H9 (cell line): ENCODE data around the gene SLC37A4. TPM values are rescaled to one million over a fixed set of nuclear protein-coding genes. Genes with fewer than 3 reads are reported as not detected.

ENCODE experiments used
- DNase-seq: peaks from one replicate; pipeline ENCODE4 v3.0.0-alpha.2; 2017
- H2AFZ ChIP-seq: one replicate; pipeline ENCODE4 v1.6.1; 2013; ENCODE audit warnings: mild to moderate bottlenecking, low read length, control low read depth, moderate library complexity
- H2AK5ac ChIP-seq: 2 replicates; pipeline ENCODE4 v1.6.1; 2013; ENCODE audit warnings: low read length, control low read depth, mixed read lengths; ENCODE audit not compliant: insufficient read length
- H2BK120ac ChIP-seq: one replicate; pipeline ENCODE4 v1.6.1; 2013; ENCODE audit warnings: low read depth, mild to moderate bottlenecking, low read length, control low read depth, inconsistent platforms; ENCODE audit not compliant: poor library complexity, severe bottlenecking
- H2BK12ac ChIP-seq: 2 replicates; pipeline ENCODE4 v1.6.1; 2013; ENCODE audit warnings: low read length, control low read depth, mixed read lengths, low read depth; ENCODE audit not compliant: insufficient read length
- H2BK15ac ChIP-seq: 2 replicates; pipeline ENCODE4 v1.6.1; 2013; ENCODE audit warnings: low read depth, low read length, control low read depth
- H2BK20ac ChIP-seq: one replicate; pipeline ENCODE4 v1.6.1; 2013; ENCODE audit warnings: low read depth, mild to moderate bottlenecking, low read length, control low read depth, inconsistent platforms; ENCODE audit not compliant: poor library complexity, severe bottlenecking
- H2BK5ac ChIP-seq: 2 replicates; pipeline ENCODE4 v1.6.1; 2013; ENCODE audit warnings: low read length, control low read depth, mixed read lengths; ENCODE audit not compliant: insufficient read length
- H3K14ac ChIP-seq: 2 replicates; pipeline ENCODE4 v1.6.1; 2013; ENCODE audit warnings: low read length, control low read depth; ENCODE audit not compliant: insufficient read depth
- H3K18ac ChIP-seq: 2 replicates; pipeline ENCODE4 v1.6.1; 2013; ENCODE audit warnings: low read depth, mild to moderate bottlenecking, mixed read lengths, low read length, control low read depth; ENCODE audit not compliant: insufficient read length
- H3K23ac ChIP-seq: 2 replicates; pipeline ENCODE4 v1.6.1; 2013; ENCODE audit warnings: low read length, control low read depth, mixed read lengths, low read depth; ENCODE audit not compliant: insufficient read length
- H3K23me2 ChIP-seq: 2 replicates; pipeline ENCODE4 v1.6.1; 2013; ENCODE audit warnings: low read depth, mild to moderate bottlenecking, mixed read lengths, low read length, control low read depth; ENCODE audit not compliant: insufficient read length, poor library complexity, severe bottlenecking
- H3K27ac ChIP-seq: 2 replicates; pipeline ENCODE4 v1.5.1; 2013; ENCODE audit warnings: low read length, control low read depth, mixed read lengths, low read depth; ENCODE audit not compliant: insufficient read length
- H3K27me3 ChIP-seq: 2 replicates; pipeline ENCODE4 v1.6.1; 2013; ENCODE audit warnings: low read length, control low read depth, inconsistent platforms; ENCODE audit not compliant: insufficient read depth
- H3K4ac ChIP-seq: 2 replicates; pipeline ENCODE4 v1.6.1; 2013; ENCODE audit warnings: low read depth, mild to moderate bottlenecking, control low read depth, inconsistent platforms, low read length, moderate library complexity
- H3K4me1 ChIP-seq: 2 replicates; pipeline ENCODE4 v1.6.1; 2013; ENCODE audit warnings: low read length, control low read depth, inconsistent platforms; ENCODE audit not compliant: insufficient read depth
- H3K4me2 ChIP-seq: 2 replicates; pipeline ENCODE4 v1.6.1; 2013; ENCODE audit warnings: low read length, control low read depth, mixed read lengths; ENCODE audit not compliant: insufficient read length, insufficient read depth
- H3K56ac ChIP-seq: 2 replicates; pipeline ENCODE4 v1.6.1; 2013; ENCODE audit warnings: low read depth, mild to moderate bottlenecking, mixed read lengths, low read length, control low read depth; ENCODE audit not compliant: insufficient read length
- H3K79me1 ChIP-seq: 2 replicates; pipeline ENCODE4 v1.6.1; 2013; ENCODE audit warnings: low read depth, mild to moderate bottlenecking, moderate library complexity, low read length, control low read depth, inconsistent platforms; ENCODE audit not compliant: insufficient read depth, poor library complexity, severe bottlenecking
- H3K79me2 ChIP-seq: 2 replicates; pipeline ENCODE4 v1.6.1; 2013; ENCODE audit warnings: low read length, control low read depth, inconsistent platforms; ENCODE audit not compliant: insufficient read depth
- H3K9ac ChIP-seq: 2 replicates; pipeline ENCODE4 v1.6.1; 2013; ENCODE audit warnings: low read length, control low read depth, mixed read lengths; ENCODE audit not compliant: insufficient read length; ENCODE audit errors: extremely low read depth
- H3K9me3 ChIP-seq: one replicate; pipeline ENCODE4 v1.6.1; 2013; ENCODE audit warnings: low read depth, low read length, inconsistent platforms; ENCODE audit not compliant: control insufficient read depth
- H3T11ph ChIP-seq: one replicate; pipeline ENCODE4 v1.6.1; 2013; ENCODE audit warnings: mild to moderate bottlenecking, low read length, control low read depth, inconsistent platforms
- H4K20me1 ChIP-seq: one replicate; pipeline ENCODE4 v1.6.1; 2013; ENCODE audit not compliant: control insufficient read depth, insufficient read length, insufficient read depth
- H4K5ac ChIP-seq: 2 replicates; pipeline ENCODE4 v1.6.1; 2013; ENCODE audit warnings: low read depth, mild to moderate bottlenecking, mixed read lengths, low read length, control low read depth; ENCODE audit not compliant: insufficient read length
- H4K8ac ChIP-seq: replicated peaks from 2 replicates; pipeline ENCODE4 v1.6.1; 2013; ENCODE audit warnings: low read length, control low read depth, mixed read lengths, low read depth; ENCODE audit not compliant: insufficient read length
- H4K91ac ChIP-seq: 2 replicates; pipeline ENCODE4 v1.6.1; 2013; ENCODE audit warnings: low read depth, mild to moderate bottlenecking, moderate library complexity, mixed read lengths, low read length, control low read depth; ENCODE audit not compliant: insufficient read length
- H3K27ac Mint-ChIP-seq, 3 experiments: 2 replicates in 2 of 3; 3 replicates in 1 of 3; pipeline ENCODE4 v1.8.0; 2020 to 2021; ENCODE audit warnings: mixed read lengths in 3 of 3, mild to moderate bottlenecking in 1 of 3, moderate library complexity in 1 of 3
- H3K27me3 Mint-ChIP-seq: 2 replicates; pipeline ENCODE4 v1.8.0; 2021; ENCODE audit warnings: low read depth, mild to moderate bottlenecking, moderate library complexity, mixed read lengths
- H3K36me3 Mint-ChIP-seq, 3 experiments: 2 replicates in 2 of 3; 3 replicates in 1 of 3; pipeline ENCODE4 v1.8.0; 2020 to 2021; ENCODE audit warnings: low read depth in 3 of 3, mixed read lengths in 3 of 3; ENCODE audit not compliant: insufficient read depth in 1 of 3
- H3K4me1 Mint-ChIP-seq, 2 experiments: 2 replicates each; pipeline ENCODE4 v1.8.0; 2020; ENCODE audit warnings: mixed read lengths in 2 of 2
- H3K4me3 Mint-ChIP-seq, 2 experiments: 2 replicates in 1 of 2; 3 replicates in 1 of 2; pipeline ENCODE4 v1.8.0; 2020 to 2021; ENCODE audit warnings: mild to moderate bottlenecking in 2 of 2, mixed read lengths in 2 of 2, moderate library complexity in 1 of 2
- H3K9me3 Mint-ChIP-seq, 2 experiments: 2 replicates in 1 of 2; 3 replicates in 1 of 2; pipeline ENCODE4 v1.8.0; 2020; ENCODE audit warnings: mild to moderate bottlenecking in 2 of 2, mixed read lengths in 2 of 2, moderate library complexity in 1 of 2
- CTCF ChIP-seq: fragments of 200-600 bp; sonication (generic); conservative IDR thresholded peaks from 3 replicates; pipeline ENCODE4 v1.8.0; 2021; ENCODE audit warnings: antibody characterized with exemption, mild to moderate bottlenecking
- WGBS: extraction: QIAGEN DNeasy Blood & Tissue Kit; methylation state at CpG from one replicate; pipeline ENCODE4 v1.1.7; 2013; ENCODE audit warnings: missing lambda C conversion rate, low lambda C conversion rate, mixed read lengths; ENCODE audit not compliant: insufficient read length; ENCODE audit errors: extremely low coverage; 5-methylcytosine and 5-hydroxymethylcytosine counted together
- total RNA-seq: library from RNA; stranded (reverse); gene quantifications from 2 replicates; pipeline ENCODE4 v1.2.1, GENCODE V29; 2021

SLC37A4 gene
- total RNA-seq, 1 experiment from 2014 or later, result 41.0 TPM

GRCh38 chr11:119044708-119045107, 14.0 kb upstream of the SLC37A4 start:
- peak; percentile 58 for TF ChIP-seq CTCF
- H3K4me3 Mint-ChIP-seq, result no peak overlapping the region; a peak in 1 of 5 replicates
- Histone ChIP-seq H3T11ph (no peak overlapping the region), H2BK120ac (no peak overlapping the region), H3K23me2 (no peaks in the 10 kb centered on the region), H2BK15ac (no peak overlapping the region), H3K14ac (no peak overlapping the region), H2AFZ (no peak overlapping the region), H4K91ac (no peak overlapping the region), H4K8ac (no peak overlapping the region), H3K27ac (no peak overlapping the region), H3K4me2 (no peak overlapping the region), H3K23ac (no peak overlapping the region), H2AK5ac (no peak overlapping the region), H3K18ac (no peak overlapping the region), H4K20me1 (no peaks in the 10 kb centered on the region), H4K5ac (no peak overlapping the region), H2BK20ac (no peak overlapping the region), H2BK12ac (no peak overlapping the region), H3K27me3 (no peaks in the 10 kb centered on the region), H3K79me1 (no peaks in the 10 kb centered on the region), H3K79me2 (no peaks in the 10 kb centered on the region), H3K9me3 (no peaks in the 10 kb centered on the region), H3K56ac (no peak overlapping the region), H3K4me1 (no peaks in the 10 kb centered on the region), H3K9ac (no peak overlapping the region), H3K4ac (no peak overlapping the region), H2BK5ac (no peak overlapping the region)
- H3K27ac Mint-ChIP-seq, result peak overlapping the region in 1 of 3 experiments; percentile 64; a peak in 3 of 7 replicates
- no peaks in the 10 kb centered on the region for H3K27me3 Mint-ChIP-seq
- peaks cover 40 to 55% (median 49%) of the 10 kb centered on the region in 3 experiments for H3K36me3 Mint-ChIP-seq
- no peaks in the 10 kb centered on the region for H3K9me3 Mint-ChIP-seq
- no peak for DNase-seq
- peaks cover 7 to 17% of the 10 kb centered on the region in 2 experiments for H3K4me1 Mint-ChIP-seq
- no CpG with 5 or more reads among the region's 6 CpGs for WGBS
